GM18861 (cell line): ENCODE measurements around the gene GPANK1.

Experiments used
- ATAC-seq: cut with Tn5 transposase; IDR thresholded peaks from one replicate; pipeline ENCODE4 v1.9.1; 2021; ENCODE audit not compliant: unreplicated experiment

The GPANK1 gene

DNA sequence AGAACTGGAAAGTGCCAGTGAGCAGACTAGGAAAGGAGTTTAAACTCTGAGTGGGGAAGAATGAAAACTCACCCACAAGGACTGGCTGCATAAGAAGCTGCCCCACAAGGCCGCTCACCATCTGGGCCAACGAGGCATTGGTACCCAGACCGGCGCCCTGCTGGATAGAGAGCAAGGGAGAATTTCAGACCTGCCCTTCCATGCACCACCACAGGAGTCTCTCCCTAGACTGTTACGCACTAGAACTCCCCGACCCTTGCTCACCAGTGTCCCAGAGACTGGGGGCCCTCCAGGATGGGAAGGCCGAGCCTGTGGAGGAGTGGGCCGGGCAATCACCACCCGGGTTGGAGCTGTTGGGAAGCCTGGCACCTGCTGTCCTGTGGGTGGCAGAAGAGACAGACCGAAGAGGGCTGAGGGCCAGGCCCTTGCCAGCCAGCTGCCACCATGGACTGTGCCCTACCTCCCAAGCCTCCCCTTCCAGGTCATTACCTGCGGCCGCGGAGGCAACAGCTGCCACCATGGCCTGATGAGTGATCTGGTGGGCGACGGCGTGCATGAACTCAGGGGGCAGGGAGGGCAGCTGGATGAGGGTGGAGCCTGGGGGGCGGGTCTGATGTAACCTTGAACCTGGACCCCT is 20.9 kb downstream of the GPANK1 start:
- ATAC-seq: no peak

GRCh38 chr6:31642798-31643570 is 21.8 kb downstream of the GPANK1 start:
- no peak for ATAC-seq

- ATAC-seq: no peak
Observed at GRCh38 chr6:31641370-31641769, 23.4 kb downstream of the GPANK1 start.

DNA sequence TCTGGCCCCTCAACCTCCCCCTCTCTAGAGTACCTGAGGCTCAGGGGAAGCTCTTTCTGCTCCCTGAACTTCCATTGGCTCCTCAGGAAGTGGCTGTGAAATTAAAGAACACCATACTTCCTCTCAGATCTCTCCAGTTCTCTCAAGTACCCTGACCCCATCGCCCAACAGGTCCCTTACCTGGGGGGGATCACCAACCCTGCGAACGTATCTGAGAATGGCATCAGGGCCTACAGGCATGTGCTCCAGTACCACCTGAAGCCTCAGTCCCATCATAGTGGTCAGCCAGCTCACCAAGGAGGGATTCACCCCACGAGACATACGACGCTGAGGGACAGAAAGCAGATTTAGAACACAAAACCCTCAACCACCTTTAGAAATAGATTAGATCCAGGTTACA is 24.2 kb downstream of the GPANK1 start:
- no peak for ATAC-seq

GRCh38 chr6:31639449-31639861 is 25.3 kb downstream of the GPANK1 start:
- ATAC-seq: no peak

DNA sequence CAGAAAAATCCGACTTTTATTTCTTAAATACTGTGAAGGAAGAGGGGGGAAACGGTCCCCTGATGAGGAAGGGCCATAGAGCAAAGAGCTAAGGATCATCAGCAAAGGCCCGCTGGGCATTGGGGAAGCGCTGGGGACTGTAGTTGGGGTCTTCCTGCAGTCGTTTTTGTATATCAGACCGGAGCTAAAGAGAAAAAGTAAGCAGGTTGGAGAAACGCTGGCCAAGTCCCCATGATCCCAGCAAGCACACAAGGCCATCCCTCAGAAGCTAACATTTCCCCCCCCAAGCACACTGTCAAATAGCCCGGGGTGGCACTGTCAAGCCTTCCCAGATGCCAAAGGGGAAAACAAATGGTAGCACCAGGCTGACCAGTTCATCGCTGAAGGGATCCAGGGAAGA is 25.8 kb downstream of the GPANK1 start:
- no peak for ATAC-seq

- ATAC-seq: no peak
Observed at GRCh38 chr6:31636698-31637596, 27.9 kb downstream of the GPANK1 start.

GRCh38 chr6:31634969-31635575 is 29.7 kb downstream of the GPANK1 start:
- ATAC-seq: no peak

GRCh38 chr6:31634131-31634530 is 30.7 kb downstream of the GPANK1 start:
- no peak for ATAC-seq

- no peak for ATAC-seq
Observed at GRCh38 chr6:31633447-31633846, 31.4 kb downstream of the GPANK1 start.

GRCh38 chr6:31632279-31632946 is 32.4 kb downstream of the GPANK1 start:
- ATAC-seq: no peak

DNA sequence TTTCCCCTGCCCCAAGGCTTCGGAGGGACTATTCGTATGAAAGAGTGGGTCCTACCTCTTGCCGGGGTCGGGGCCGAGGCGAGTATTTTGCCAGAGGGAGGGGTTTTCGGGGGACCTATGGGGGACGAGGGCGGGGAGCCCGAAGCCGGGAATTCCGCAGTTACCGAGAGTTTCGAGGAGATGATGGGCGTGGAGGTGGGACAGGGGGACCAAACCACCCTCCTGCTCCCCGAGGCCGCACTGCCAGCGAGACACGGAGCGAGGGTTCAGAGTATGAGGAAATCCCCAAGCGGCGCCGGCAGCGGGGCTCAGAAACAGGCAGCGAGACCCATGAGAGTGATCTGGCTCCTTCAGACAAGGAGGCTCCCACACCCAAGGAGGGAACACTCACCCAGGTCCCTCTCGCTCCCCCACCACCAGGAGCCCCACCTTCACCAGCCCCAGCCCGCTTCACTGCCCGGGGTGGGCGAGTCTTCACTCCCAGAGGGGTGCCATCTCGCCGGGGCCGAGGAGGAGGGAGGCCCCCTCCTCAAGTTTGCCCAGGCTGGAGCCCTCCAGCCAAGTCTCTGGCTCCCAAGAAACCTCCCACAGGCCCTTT is 33.0 kb downstream of the GPANK1 start:
- no peak for ATAC-seq

DNA sequence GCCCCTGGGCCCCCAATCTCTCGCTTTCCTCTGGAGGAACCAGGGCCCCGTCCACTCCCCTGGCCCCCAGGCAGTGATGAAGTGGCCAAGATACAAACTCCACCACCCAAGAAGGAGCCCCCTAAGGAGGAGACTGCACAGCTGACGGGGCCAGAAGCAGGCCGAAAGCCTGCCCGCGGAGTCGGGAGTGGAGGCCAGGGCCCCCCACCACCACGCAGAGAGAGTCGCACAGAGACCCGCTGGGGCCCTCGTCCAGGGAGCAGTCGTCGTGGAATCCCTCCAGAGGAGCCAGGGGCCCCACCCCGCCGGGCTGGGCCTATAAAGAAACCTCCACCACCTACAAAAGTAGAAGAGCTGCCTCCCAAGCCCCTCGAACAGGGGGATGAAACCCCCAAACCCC is 33.6 kb downstream of the GPANK1 start:
- ATAC-seq: no peak

GRCh38 chr6:31630177-31630934 is 34.4 kb downstream of the GPANK1 start:
- no peak for ATAC-seq

DNA sequence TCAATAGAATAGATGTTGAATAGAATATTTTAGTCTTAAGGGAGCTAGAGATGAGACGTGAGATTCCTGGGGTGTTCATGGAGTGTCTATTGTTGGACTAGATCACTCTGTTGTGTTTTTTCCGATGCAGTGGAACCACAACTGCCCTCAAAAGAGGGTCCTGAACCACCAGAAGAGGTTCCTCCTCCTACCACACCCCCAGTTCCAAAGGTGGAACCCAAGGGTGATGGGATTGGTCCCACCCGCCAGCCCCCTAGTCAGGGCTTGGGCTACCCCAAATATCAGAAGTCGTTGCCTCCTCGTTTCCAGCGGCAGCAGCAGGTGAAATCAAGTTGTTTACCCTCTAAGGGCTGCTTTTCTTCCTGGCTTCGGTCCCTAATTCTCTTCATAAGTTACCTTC is 35.8 kb downstream of the GPANK1 start:
- no peak for ATAC-seq

GRCh38 chr6:31627690-31628287 is 37.0 kb downstream of the GPANK1 start:
- no peak for ATAC-seq

- no peak for ATAC-seq
Observed at GRCh38 chr6:31626952-31627351, 37.8 kb downstream of the GPANK1 start.

GRCh38 chr6:31624070-31624469 is 40.7 kb downstream of the GPANK1 start:
- ATAC-seq: no peak

DNA sequence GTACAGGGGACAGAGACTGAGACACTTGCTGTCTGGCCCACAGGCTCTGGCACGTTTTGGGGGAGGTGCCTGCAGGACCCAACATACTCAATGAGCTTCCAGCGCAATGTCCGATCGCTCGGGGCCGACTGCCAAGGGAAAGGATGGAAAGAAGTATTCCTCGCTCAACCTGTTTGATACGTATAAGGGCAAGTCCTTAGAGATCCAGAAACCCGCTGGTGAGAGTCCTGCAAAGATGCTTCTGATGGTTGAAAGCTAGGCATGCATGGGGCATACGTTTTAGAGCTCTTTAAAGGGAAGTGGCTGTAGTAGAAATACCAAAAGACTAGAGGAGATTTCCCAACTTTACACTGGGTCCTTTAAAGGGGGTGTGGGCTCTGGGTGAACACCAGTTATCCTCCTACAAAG is 42.1 kb downstream of the GPANK1 start:
- no peak for ATAC-seq
